Measurements from ENCODE around the gene NRXN3.

DNA sequence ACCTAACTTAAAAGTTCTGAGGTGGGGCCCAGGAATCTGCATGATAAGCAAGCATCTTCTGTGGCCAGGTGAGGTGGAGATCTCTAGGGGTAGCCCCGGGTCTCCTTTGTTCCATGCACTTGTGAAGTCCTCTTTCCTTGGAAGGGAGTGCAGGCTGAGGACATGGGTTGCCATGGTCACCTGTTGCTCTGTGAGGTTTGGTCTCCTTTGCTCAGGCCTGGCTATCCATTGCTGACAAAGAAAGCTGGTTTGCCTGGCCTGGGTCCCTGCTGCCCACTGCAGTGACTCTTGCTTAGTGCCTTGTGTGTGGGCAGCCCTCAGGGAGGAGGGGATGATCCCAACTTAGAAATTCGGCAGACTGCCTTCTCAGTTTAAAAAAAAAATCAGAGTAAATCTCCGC lies 11.1 kb downstream of the NRXN3 start:
- TF ChIP-seq, protein P1, sequence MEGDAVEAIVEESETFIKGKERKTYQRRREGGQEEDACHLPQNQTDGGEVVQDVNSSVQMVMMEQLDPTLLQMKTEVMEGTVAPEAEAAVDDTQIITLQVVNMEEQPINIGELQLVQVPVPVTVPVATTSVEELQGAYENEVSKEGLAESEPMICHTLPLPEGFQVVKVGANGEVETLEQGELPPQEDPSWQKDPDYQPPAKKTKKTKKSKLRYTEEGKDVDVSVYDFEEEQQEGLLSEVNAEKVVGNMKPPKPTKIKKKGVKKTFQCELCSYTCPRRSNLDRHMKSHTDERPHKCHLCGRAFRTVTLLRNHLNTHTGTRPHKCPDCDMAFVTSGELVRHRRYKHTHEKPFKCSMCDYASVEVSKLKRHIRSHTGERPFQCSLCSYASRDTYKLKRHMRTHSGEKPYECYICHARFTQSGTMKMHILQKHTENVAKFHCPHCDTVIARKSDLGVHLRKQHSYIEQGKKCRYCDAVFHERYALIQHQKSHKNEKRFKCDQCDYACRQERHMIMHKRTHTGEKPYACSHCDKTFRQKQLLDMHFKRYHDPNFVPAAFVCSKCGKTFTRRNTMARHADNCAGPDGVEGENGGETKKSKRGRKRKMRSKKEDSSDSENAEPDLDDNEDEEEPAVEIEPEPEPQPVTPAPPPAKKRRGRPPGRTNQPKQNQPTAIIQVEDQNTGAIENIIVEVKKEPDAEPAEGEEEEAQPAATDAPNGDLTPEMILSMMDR (optimal IDR thresholded peaks at IDR 0.05 in 1 of 3, IDR thresholded peaks at IDR 0.05 in 1 of 3, conservative IDR thresholded peaks at IDR 0.05 in 1 of 3; ENCODE audit: extremely low read depth in 1 of 3, insufficient read depth in 2 of 3, low read length in 3 of 3) = no peak
- TF ChIP-seq EZH2 (IDR thresholded peaks at IDR 0.05; ENCODE audit: low read length) = no peak
